Measurements from ENCODE around the gene CDK16.

CDK16 gene

GRCh38 chrX:47186096-47186740, 32.3 kb upstream of the CDK16 start:
- FAIRE-seq, result no peak

GRCh38 chrX:47187106-47187677, 31.3 kb upstream of the CDK16 start:
- no peak for FAIRE-seq

GRCh38 chrX:47189906-47190305, 28.6 kb upstream of the CDK16 start:
- no peak for FAIRE-seq

DNA sequence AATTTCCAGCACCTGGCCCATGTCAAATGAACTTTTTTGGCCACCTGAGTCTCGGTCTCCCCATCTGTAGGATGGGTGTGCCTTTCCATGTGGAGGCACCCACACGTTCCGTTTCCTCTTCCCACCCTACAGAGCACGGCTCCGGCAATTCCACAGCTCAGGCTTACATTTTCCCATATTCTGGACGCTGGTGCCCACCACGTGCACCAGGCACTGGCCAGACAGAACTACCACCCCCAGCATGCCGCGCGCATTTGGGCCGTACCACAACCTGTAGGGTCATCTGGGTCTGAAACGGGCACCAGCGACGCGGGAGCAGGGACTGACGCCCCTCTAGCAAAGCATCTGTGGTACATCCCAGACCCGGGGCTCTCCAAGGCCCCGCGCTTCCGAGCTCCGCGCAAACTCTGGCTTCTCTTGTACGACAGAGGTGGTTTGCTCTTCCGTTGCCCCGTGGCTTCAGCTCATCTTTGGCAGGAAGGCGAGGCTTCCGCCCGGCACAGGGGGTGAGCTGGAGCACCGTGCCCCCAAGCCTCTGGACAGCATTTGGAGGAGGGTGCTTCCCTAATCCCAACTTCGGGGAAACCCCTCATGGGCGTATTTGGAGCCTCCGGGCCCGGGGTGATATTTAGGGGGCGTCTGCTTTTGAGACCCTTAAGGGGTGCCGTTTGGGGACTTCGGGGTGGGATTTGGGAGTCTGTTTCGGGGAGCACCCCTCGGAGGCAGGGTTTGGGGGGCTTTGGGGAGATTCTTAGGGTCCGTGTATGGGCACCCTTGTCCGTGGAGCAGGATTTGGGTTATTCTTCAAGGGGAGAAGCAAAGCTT, 27.8 kb upstream of the CDK16 start:
- no peak for FAIRE-seq

DNA sequence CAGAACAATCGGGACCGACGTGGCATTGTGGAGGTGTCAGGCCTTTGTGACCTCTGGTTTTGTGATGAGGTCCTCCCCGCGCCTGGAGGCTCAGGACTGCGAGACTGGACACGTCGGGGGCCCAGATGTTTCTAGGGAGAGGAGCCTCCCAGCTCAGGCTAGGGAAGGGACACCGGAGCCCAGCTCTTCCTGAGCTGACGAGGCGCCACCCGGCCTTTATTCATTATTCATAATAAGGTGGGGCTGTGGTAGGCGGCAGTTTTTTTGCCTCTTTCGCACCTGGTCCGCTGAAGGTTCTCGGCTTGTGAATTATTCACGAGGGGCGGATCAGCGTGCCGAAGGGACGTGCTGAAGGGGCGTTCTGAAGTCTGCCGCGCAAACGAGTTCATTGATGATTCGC, 27.1 kb upstream of the CDK16 start:
- no peak for FAIRE-seq

DNA sequence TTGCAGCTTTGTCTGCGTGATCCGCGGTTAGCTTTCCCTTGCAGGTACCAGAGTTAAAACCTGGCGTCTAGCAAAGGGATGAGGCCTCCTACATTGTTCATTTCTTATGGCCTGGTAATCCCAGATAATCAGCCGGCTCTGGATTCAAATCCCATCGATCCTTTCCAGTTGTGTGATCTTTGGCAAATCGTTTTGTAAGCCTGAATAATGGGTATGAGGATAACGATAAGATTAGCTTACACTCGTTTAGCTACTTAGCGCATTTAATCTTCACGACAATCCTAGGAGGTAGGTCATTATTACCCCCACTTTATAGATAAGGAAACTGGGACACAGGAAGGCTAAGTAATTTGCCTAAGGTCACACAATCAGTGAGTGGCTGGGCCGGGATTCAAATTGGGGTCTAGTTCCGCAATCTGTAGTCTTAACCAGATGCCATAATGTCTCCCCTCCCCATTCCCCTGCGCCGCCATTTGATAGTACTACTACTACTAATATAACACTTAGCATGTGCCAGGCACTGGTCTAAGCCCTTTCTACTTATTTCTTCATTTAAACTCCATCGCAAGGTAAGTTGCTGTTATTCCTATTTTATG, 26.6 kb upstream of the CDK16 start:
- FAIRE-seq, result no peak

DNA sequence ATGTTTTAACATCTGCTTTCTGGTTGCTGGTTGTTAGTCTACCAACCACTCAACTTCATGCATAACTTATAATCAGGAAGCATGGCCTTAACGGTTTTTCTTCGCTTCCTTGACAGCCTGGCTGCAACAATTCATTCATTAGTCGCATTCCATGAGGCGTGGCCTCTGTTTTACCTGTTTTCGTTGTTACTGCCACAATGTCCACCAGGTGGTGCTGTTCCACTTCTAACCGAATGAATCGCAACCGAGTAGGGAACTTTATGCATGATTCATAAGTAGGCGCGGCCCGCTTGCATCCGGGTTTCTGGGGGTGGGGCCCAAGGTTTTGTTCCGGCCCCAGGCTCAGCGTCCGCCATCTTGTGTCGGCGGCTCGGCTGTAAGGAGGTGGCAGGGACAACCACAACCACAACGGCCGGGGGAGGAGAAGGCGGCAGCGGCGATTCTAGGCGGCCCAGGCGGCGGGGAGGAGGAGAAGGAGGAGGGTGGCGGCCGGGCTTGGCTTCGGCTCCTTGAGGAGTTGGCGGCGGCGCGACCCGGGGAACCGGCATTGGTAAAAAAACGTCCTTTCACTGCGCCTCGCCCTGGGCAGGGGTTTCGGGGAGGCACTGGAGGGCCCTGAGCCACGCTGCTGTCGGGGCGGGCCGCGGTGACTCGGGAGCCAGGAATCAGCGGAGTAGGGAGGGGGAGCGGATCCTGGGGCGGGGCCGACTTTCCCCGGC, 24.8 kb upstream of the CDK16 start, which contains the start of gene UBA1:
Gene UBA1, plus strand, starts transcription at position 355 of the 719 bp plus-strand sequence. CDS start 4,974 bp downstream, outside the sequence.
- peak; percentile 97 for FAIRE-seq

GRCh38 chrX:47194194-47194787, 24.2 kb upstream of the CDK16 start:
- FAIRE-seq, result no peak

DNA sequence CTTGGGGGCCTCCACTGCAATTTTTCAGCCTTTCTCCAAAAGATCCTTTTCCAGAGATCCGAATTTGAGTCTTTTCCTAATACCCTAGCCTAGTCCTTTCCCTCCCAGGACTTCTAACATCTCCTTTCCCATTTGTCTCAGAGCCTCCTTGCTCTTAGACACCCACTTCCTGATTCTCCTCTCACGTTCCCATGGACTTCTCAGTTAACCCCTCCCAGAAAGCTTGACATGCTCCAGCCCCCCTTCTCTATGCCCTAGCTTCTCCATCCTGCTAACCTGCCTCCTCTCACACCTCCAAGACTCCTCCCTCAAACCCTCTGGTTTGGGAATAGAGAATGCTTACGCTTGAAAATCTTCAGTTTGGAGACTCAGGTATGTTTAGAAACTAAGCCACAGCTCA, 22.4 kb upstream of the CDK16 start:
- no peak for FAIRE-seq

DNA sequence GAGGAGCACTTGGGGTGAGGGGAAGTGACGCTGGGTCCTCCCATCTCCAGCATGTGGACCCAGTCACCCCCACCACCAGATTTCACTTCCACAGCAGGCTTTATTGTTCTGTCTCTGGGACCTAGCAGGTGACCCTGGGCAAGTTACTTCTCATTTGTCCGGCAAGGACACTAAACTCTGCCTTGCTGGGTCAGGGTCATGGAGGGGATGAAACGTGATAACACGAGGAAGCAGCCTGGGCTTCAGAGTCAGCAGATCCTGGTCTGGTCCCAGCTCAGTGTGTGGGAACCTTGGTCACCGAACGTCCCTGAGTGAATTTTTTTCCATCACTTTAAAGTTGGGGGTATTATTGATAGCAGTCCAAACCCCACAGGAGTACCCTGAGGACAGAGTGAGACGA, 21.0 kb upstream of the CDK16 start:
- FAIRE-seq, result no peak

DNA sequence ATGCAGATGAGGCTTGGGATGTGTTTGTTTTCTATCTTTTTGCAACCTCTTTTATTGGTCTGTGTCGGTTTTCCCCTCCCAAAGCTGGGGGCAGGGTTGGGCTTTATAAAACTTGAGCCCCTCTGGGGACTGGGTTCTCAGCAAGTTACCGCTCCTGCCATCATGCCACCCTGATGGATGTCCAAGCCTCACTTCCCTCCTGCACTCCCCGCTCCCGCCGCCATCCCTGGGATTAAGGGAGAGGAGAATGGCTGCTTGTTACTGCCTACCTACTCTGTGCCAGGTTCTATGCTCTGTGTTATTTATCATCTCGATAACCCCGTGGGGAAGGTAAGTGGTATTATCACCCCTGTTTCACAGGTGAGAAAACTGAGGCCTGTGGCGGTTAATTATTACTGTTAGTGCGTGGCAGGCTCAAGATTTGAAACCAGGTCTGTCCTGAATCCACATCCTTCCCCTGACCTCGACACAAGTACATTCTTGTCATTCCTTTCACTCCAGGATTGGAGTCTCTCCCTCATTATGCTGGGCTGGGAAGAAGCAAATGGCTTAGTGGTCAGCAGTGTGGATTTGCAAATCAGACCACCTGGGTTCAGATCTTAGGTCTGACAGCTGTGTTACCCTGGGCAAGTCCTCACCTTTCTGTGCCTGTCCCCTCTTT, 20.3 kb upstream of the CDK16 start:
- no peak for FAIRE-seq

DNA sequence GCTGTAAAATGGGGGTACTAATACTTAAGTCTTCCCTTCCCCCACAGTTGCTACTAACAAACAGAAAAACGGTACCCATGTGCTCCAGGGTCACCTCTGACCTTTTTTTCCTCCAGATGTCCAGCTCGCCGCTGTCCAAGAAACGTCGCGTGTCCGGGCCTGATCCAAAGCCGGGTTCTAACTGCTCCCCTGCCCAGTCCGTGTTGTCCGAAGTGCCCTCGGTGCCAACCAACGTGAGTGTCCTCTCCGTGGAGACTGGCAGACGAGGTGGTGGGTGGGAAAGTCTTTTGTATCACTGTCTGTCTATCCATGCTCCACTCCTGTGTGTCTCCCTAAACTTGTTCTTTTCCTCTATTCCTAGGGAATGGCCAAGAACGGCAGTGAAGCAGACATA, 19.8 kb upstream of the CDK16 start:
- no peak for FAIRE-seq

GRCh38 chrX:47199286-47199685, 19.2 kb upstream of the CDK16 start:
- no peak for FAIRE-seq

- FAIRE-seq, result no peak
Measured at GRCh38 chrX:47200385-47201150, 17.9 kb upstream of the CDK16 start.

DNA sequence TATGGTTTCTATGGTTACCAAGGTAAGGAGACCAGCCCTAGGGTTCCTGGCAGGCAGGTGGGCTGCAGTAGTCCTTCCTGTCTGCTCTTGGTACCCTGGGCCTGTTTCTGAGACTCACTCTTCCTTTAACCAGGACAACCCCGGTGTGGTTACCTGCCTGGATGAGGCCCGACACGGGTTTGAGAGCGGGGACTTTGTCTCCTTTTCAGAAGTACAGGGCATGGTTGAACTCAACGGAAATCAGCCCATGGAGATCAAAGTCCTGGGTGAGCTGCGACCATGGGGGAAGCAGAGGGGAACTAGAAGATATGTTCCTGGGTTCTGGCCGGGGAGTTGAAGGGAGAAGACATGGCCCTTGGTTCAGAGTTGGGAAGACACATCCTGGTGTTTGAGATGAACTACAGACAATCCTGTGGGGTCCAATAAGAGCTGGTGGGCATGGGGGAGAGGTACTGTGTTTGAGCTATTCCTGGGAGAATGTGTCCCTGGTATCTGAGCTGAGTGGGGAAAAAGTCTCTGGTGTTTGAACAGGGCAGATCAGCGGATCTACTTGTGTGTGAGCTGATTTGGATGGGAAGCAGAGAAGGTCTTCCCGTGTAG, 17.0 kb upstream of the CDK16 start:
- FAIRE-seq, result no peak

DNA sequence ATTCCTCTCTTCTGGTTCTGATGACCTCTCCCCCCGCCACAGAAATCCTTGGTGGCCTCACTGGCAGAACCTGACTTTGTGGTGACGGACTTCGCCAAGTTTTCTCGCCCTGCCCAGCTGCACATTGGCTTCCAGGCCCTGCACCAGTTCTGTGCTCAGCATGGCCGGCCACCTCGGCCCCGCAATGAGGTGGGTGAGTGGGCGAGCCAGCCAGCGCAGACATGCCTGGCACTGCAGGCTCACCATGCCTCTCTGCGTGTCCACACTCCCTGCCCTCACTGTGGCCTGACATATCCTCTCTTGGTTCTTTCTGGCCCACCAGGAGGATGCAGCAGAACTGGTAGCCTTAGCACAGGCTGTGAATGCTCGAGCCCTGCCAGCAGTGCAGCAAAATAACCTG, 16.2 kb upstream of the CDK16 start:
- no peak for FAIRE-seq

DNA sequence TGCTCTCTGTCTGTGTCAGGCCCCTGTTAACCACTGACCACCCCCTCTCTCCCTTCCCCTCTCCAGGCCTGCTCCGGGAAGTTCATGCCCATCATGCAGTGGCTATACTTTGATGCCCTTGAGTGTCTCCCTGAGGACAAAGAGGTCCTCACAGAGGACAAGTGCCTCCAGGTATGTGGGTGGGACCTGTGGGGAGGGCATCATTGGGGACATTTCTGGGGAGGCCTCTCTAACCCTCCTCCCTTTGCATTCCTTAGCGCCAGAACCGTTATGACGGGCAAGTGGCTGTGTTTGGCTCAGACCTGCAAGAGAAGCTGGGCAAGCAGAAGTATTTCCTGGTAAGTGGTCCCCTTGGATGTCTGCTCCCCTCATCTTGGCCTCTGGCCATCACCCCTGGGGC, 15.6 kb upstream of the CDK16 start:
- FAIRE-seq, result no peak

DNA sequence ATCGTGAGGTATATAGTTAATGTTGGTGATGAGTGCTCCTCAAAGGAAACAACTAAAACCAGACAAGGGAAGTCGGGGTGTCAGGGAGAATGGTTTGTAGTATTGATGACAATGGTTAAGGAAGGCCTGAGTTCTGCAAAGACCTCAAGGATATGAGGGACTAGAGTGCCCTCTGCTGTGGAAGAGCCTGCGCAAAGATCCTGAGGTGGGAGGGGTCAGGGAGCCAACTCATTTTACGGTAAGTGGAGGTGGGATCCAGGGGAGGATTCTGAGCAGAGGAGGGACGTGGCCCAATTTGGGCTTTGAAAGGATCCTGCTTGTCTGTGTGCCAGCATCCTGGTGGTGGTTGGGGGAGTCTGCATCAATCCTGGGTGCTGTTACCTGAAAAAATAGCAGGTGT, 13.5 kb upstream of the CDK16 start:
- no peak for FAIRE-seq

DNA sequence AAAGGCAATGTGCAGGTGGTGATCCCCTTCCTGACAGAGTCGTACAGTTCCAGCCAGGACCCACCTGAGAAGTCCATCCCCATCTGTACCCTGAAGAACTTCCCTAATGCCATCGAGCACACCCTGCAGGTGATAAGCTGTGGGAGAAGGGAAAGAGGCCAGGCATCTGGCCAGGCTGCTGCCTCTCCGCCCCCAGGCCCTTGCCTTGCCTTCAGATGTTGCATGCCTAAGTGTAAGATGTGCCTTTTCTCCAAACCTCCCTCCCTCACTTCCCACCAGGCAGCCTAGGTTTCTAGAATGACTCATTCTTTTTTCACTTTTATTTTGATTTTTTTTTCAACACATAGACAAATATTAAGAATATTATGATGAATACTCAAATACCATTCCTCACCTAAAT, 12.2 kb upstream of the CDK16 start:
- FAIRE-seq, result no peak

- no peak for FAIRE-seq
Measured at GRCh38 chrX:47208108-47208507, 10.4 kb upstream of the CDK16 start.
